MM.1S (cell line): ENCODE measurements around the gene RAPGEF4.

Experiments
- DNase-seq: peaks from one replicate; pipeline ENCODE4 v3.0.0-alpha.2; 2015
- H2AFZ ChIP-seq: fragments of 300-600 bp; sonication (generic); 2 replicates; pipeline ENCODE4 v1.6.0; 2016; ENCODE audit warnings: antibody characterized with exemption, low read length
- H3F3A ChIP-seq: fragments of 300-600 bp; sonication (generic); 2 replicates; pipeline ENCODE4 v1.6.1; 2016; ENCODE audit warnings: mild to moderate bottlenecking, antibody characterized with exemption, low read length, moderate library complexity, mixed read lengths; ENCODE audit not compliant: insufficient read depth
- H3K27ac ChIP-seq: fragments of 300-600 bp; sonication (generic); 2 replicates; pipeline ENCODE4 v1.5.1; 2016; ENCODE audit warnings: mild to moderate bottlenecking, low read length
- H3K27me3 ChIP-seq: fragments of 300-600 bp; sonication (generic); replicated peaks from 2 replicates; pipeline ENCODE4 v1.6.0; 2016; ENCODE audit warnings: low read length; ENCODE audit not compliant: insufficient read depth
- H3K36me3 ChIP-seq: fragments of 300-600 bp; sonication (generic); replicated peaks from 2 replicates; pipeline ENCODE4 v1.6.1; 2016; ENCODE audit warnings: mild to moderate bottlenecking, low read length, mixed read lengths; ENCODE audit not compliant: insufficient read depth
- H3K4me1 ChIP-seq: fragments of 300-600 bp; sonication (generic); 2 replicates; pipeline ENCODE4 v1.6.1; 2016; ENCODE audit warnings: low read length, mixed read lengths
- H3K4me2 ChIP-seq: fragments of 300-600 bp; sonication (generic); 2 replicates; pipeline ENCODE4 v1.6.0; 2016; ENCODE audit warnings: low read depth, low read length
- H3K4me3 ChIP-seq: fragments of 300-600 bp; sonication (generic); 2 replicates; pipeline ENCODE4 v1.5.1; 2016; ENCODE audit warnings: low read length, mixed read lengths
- H3K79me2 ChIP-seq: fragments of 300-600 bp; sonication (generic); 2 replicates; pipeline ENCODE4 v1.6.1; 2016; ENCODE audit warnings: mixed run types, low read length, mixed read lengths
- H3K9ac ChIP-seq: fragments of 300-600 bp; sonication (generic); 2 replicates; pipeline ENCODE4 v1.6.1; 2016; ENCODE audit warnings: low read length, mixed read lengths
- H3K9me2 ChIP-seq: fragments of 300-600 bp; sonication (generic); replicated peaks from 2 replicates; pipeline ENCODE4 v1.6.1; 2016; ENCODE audit warnings: mild to moderate bottlenecking, low read length, mixed read lengths; ENCODE audit not compliant: insufficient read depth
- H3K9me3 ChIP-seq: fragments of 300-600 bp; sonication (generic); replicated peaks from 2 replicates; pipeline ENCODE4 v1.6.1; 2016; ENCODE audit warnings: mild to moderate bottlenecking, low read length, mixed read lengths; ENCODE audit not compliant: insufficient read depth
- H4K20me1 ChIP-seq: fragments of 300-600 bp; sonication (generic); 2 replicates; pipeline ENCODE4 v1.6.1; 2016; ENCODE audit warnings: mild to moderate bottlenecking, low read length, moderate library complexity, mixed read lengths; ENCODE audit not compliant: insufficient read depth
- CTCF ChIP-seq: fragments of 300-600 bp; sonication (generic); IDR thresholded peaks from 2 replicates; pipeline ENCODE4 v1.5.1; 2016; ENCODE audit warnings: antibody characterized with exemption, low read length, mixed read lengths
- EZH2 ChIP-seq: fragments of 300-600 bp; sonication (generic); optimal IDR thresholded peaks from 2 replicates; pipeline ENCODE3; 2017; ENCODE audit warnings: low read depth, mild to moderate bottlenecking, antibody characterized with exemption, low read length, mixed read lengths
- EZH2phosphoT487 ChIP-seq: fragments of 300-600 bp; sonication (generic); IDR thresholded peaks from 2 replicates; pipeline ENCODE4 v1.6.1; 2018; ENCODE audit warnings: antibody characterized with exemption, low read length

Gene RAPGEF4

GRCh38 chr2:173079141-173079540, 343.5 kb downstream of the RAPGEF4 start:
- peaks cover 13% of the 10 kb centered on the region for H3K4me1 ChIP-seq
- no peaks in the 10 kb centered on the region for H3K9me3 ChIP-seq
- peaks cover 6% of the 10 kb centered on the region; the same call in 1 of the 2 replicates for H3F3A ChIP-seq
- no peak overlapping the region for H2AFZ ChIP-seq
- H3K36me3 ChIP-seq, result no peaks in the 10 kb centered on the region
- no peaks in the 10 kb centered on the region for H4K20me1 ChIP-seq
- H3K79me2 ChIP-seq, result peaks cover 7% of the 10 kb centered on the region
- H3K9me2 ChIP-seq, result no peaks in the 10 kb centered on the region
- TF ChIP-seq EZH2phosphoT487 (no peak), EZH2 (no peak)
- H3K4me2 ChIP-seq, result no peak overlapping the region
- H3K4me3 ChIP-seq, result no peak overlapping the region
- no peak overlapping the region for H3K27ac ChIP-seq
- no peak for DNase-seq
- no peaks in the 10 kb centered on the region for H3K27me3 ChIP-seq
- no peak overlapping the region for H3K9ac ChIP-seq

- Histone ChIP-seq H3K4me1 (peaks cover 3% of the 10 kb centered on the region), H3K9me3 (no peaks in the 10 kb centered on the region), H3K27ac (no peak overlapping the region), H3F3A (peaks cover under 1% of the 10 kb centered on the region; the same call in 1 of the 2 replicates), H2AFZ (no peak overlapping the region), H3K9ac (no peak overlapping the region), H3K9me2 (no peaks in the 10 kb centered on the region), H3K4me2 (no peak overlapping the region), H3K79me2 (peaks cover 7% of the 10 kb centered on the region), H3K27me3 (no peaks in the 10 kb centered on the region), H3K4me3 (no peak overlapping the region), H3K36me3 (no peaks in the 10 kb centered on the region), H4K20me1 (no peaks in the 10 kb centered on the region)
- DNase-seq, result no peak
- TF ChIP-seq EZH2phosphoT487 (no peak), EZH2 (no peak), CTCF (no peak)
These were observed 344.6 kb downstream of the RAPGEF4 start for GRCh38 chr2:173079973-173080860.

- Histone ChIP-seq H2AFZ (no peak overlapping the region), H3K9ac (no peak overlapping the region), H3K79me2 (no peaks in the 10 kb centered on the region), H3K27ac (no peak overlapping the region), H4K20me1 (no peaks in the 10 kb centered on the region), H3K4me2 (no peak overlapping the region), H3K9me3 (no peaks in the 10 kb centered on the region), H3K4me3 (no peak overlapping the region), H3K36me3 (no peaks in the 10 kb centered on the region), H3F3A (no peaks in the 10 kb centered on the region), H3K4me1 (no peaks in the 10 kb centered on the region), H3K9me2 (no peaks in the 10 kb centered on the region), H3K27me3 (no peaks in the 10 kb centered on the region)
- TF ChIP-seq EZH2, result no peak
- TF ChIP-seq CTCF, result no peak
- no peak for TF ChIP-seq EZH2phosphoT487
- no peak for DNase-seq
These were observed 351.0 kb downstream of the RAPGEF4 start for GRCh38 chr2:173086518-173087213.
